Measurements from ENCODE around the gene DNAJB13. TPM values are rescaled to one million over a fixed set of nuclear protein-coding genes. Genes with fewer than 3 reads are reported as not detected.

DNAJB13 gene
- total RNA-seq, 2 experiments from 2014 or later: 0.29 TPM; not detected in 1

GRCh38 chr11:73996161-73996747, 45.4 kb downstream of the DNAJB13 start:
- peaks cover 91% of the 10 kb centered on the region for H3K4me1 ChIP-seq (ENCODE audit: insufficient read depth, low read length, poor library complexity, severe bottlenecking)
- no peak for TF ChIP-seq EZH2phosphoT487 (IDR thresholded peaks at IDR 0.05; ENCODE audit: borderline replicate concordance, low read depth, low read length)
- TF ChIP-seq CTCF (conservative IDR thresholded peaks at IDR 0.05; ENCODE audit: low read length): no peak
- H3K79me2 ChIP-seq (ENCODE audit: insufficient read depth, low read depth, low read length): no peaks in the 10 kb centered on the region; the same call in 1 of the 2 replicates
- peak overlapping the region; percentile 50; the same call in 1 of the 2 replicates for H2AFZ ChIP-seq (ENCODE audit: low read length)
- no peak for DNase-seq (ENCODE audit: low spot score)
- BruUV-seq (replicated peaks): no TSS peak
- peak overlapping the region; percentile 66 for H3K4me2 ChIP-seq (ENCODE audit: low read length)
- intact Hi-C loops (cut with micrococcal nuclease; ENCODE audit: unreplicated experiment): no loop called here
- no peaks in the 10 kb centered on the region for H4K20me1 ChIP-seq (ENCODE audit: insufficient read depth, low read length)
- peak overlapping the region; percentile 88 for H3K27ac ChIP-seq (ENCODE audit: low read depth, low read length, poor library complexity, severe bottlenecking)
- peak overlapping the region; percentile 42 for H3K4me3 ChIP-seq (ENCODE audit: low read depth, low read length, poor library complexity, severe bottlenecking)
- H3K36me3 ChIP-seq (ENCODE audit: insufficient read depth, low read length): no peaks in the 10 kb centered on the region
- ChIA-PET CTCF (ENCODE audit: unreplicated experiment) (interaction anchor here (1.2 kb wide), 1 partner anchor 14 kb away, joined by 5 read pairs; the partner anchor contains the start of gene UCP2), POLR2A (interaction anchor here (0.8 to 3.9 kb wide), 5 partner anchors 9 to 18 kb away, joined by 4 to 46 read pairs (median 8); partner anchors contain the start of gene UCP2)
- no peaks in the 10 kb centered on the region for H3K9me3 ChIP-seq (ENCODE audit: low read length)
- no peaks in the 10 kb centered on the region for H3K9me2 ChIP-seq (ENCODE audit: insufficient read depth, low read length)

- Histone ChIP-seq H3K79me2 (ENCODE audit: insufficient read depth, low read depth, low read length) (no peaks in the 10 kb centered on the region; the same call in 1 of the 2 replicates), H4K20me1 (ENCODE audit: insufficient read depth, low read length) (no peaks in the 10 kb centered on the region), H3K4me3 (ENCODE audit: low read depth, low read length, poor library complexity, severe bottlenecking) (peak overlapping the region; percentile 42), H3K4me1 (ENCODE audit: insufficient read depth, low read length, poor library complexity, severe bottlenecking) (peaks cover 82% of the 10 kb centered on the region), H3K27ac (ENCODE audit: low read depth, low read length, poor library complexity, severe bottlenecking) (peak overlapping the region; percentile 88), H3K4me2 (ENCODE audit: low read length) (peak overlapping the region; percentile 66), H3K9me2 (ENCODE audit: insufficient read depth, low read length) (no peaks in the 10 kb centered on the region), H3K9me3 (ENCODE audit: low read length) (no peaks in the 10 kb centered on the region), H3K36me3 (ENCODE audit: insufficient read depth, low read length) (no peaks in the 10 kb centered on the region), H2AFZ (ENCODE audit: low read length) (peak overlapping the region; percentile 30; the same call in 1 of the 2 replicates)
- ChIA-PET CTCF (ENCODE audit: unreplicated experiment) (interaction anchor here (1.2 to 1.5 kb wide), 2 partner anchors 15 to 17 kb away, joined by 4 to 5 read pairs; partner anchors contain the start of gene UCP2), POLR2A (interaction anchor here (0.6 to 2.0 kb wide), 5 partner anchors 15 to 1313 kb away, joined by 3 to 39 read pairs (median 4); partner anchors contain the start of genes C2CD3, PPME1 and UCP2)
- no TSS peak for BruUV-seq (replicated peaks)
- intact Hi-C loops (cut with micrococcal nuclease; ENCODE audit: unreplicated experiment): no loop called here
- peak; percentile 72 for DNase-seq (ENCODE audit: low spot score)
- no peak for TF ChIP-seq EZH2phosphoT487 (IDR thresholded peaks at IDR 0.05; ENCODE audit: borderline replicate concordance, low read depth, low read length)
- peak; percentile 58 for TF ChIP-seq CTCF (conservative IDR thresholded peaks at IDR 0.05; ENCODE audit: low read length)
Measured at GRCh38 chr11:73997120-73997770, 46.4 kb downstream of the DNAJB13 start.
